ENCODE data around the gene KRTAP21-1.

- TF ChIP-seq CTCF (IDR thresholded peaks at IDR 0.05; ENCODE audit: insufficient read depth, low read depth, low read length) = no peak
- TF ChIP-seq EZH2 (IDR thresholded peaks at IDR 0.05; ENCODE audit: insufficient read depth, low read length) = no peak
Measured at GRCh38 chr21:30707409-30707808, 47.8 kb downstream of the KRTAP21-1 start.

Data from astrocyte (in vitro differentiated cells and primary cell).